Endothelial cell of umbilical vein (primary cell): ENCODE results near the gene ENTPD6. TPM values are rescaled to one million over a fixed set of nuclear protein-coding genes. Genes with fewer than 3 reads are reported as not detected.

Experiments used
- BruUV-seq: library from RNA; stranded (reverse); fragments of 400-500 nt; replicated peaks from 2 replicates; lab custom pipeline; 2021; lab: Mats Ljungman, UMichigan
- CTCF ChIA-PET: fragments of 300-600, 350-600 bp; sonication (Branson Sonifier 250); formaldehyde crosslinking; loops from one replicate; lab custom pipeline; 2021; ENCODE audit warnings: antibody characterized with exemption, inconsistent platforms; lab: Charles Lee
- POLR2A ChIA-PET: fragments of 300-600, 350-600 bp; sonication (Branson Sonifier 250); formaldehyde crosslinking; loops from one replicate; lab custom pipeline; 2021; ENCODE audit warnings: antibody characterized with exemption, inconsistent platforms; lab: Charles Lee
- DNase-seq: peaks from one replicate; pipeline ENCODE4 v3.0.0-alpha.2; 2011; ENCODE audit warnings: low read depth, low spot score
- FAIRE-seq: peaks from 2 replicates; lab custom pipeline; 2011; peaks lifted over from hg19 to GRCh38; lab: Jason Lieb, UNC
- H2AFZ ChIP-seq: 2 replicates; pipeline ENCODE4 v1.6.0; 2012; ENCODE audit warnings: low read depth, low read length, control low read depth, inconsistent platforms
- H3K27ac ChIP-seq: 2 replicates; pipeline ENCODE4 v1.5.1; 2011; ENCODE audit warnings: low read depth, mild to moderate bottlenecking, control low read depth, low read length, moderate library complexity; ENCODE audit not compliant: insufficient read depth
- H3K27me3 ChIP-seq, 2 experiments: 2 replicates each; pipeline versions ENCODE4 v1.6.0 to v1.6.1; 2011; ENCODE audit warnings: low read length in 2 of 2, mixed read lengths in 1 of 2; ENCODE audit not compliant: control insufficient read depth in 2 of 2, insufficient read depth in 2 of 2
- H3K36me3 ChIP-seq, 2 experiments: 2 replicates in 1 of 2; 3 replicates in 1 of 2; pipeline ENCODE4 v1.5.1; 2011; ENCODE audit warnings: low read length in 2 of 2, mild to moderate bottlenecking in 1 of 2, moderate library complexity in 1 of 2; ENCODE audit not compliant: control insufficient read depth in 2 of 2, insufficient read depth in 2 of 2; ENCODE audit errors: extremely low read depth in 1 of 2
- H3K4me1 ChIP-seq: 3 replicates; pipeline ENCODE4 v1.5.1; 2011; ENCODE audit warnings: mild to moderate bottlenecking, low read length; ENCODE audit not compliant: control insufficient read depth, insufficient read depth; ENCODE audit errors: extremely low read depth
- H3K4me2 ChIP-seq: 2 replicates; pipeline ENCODE4 v1.6.1; 2011; ENCODE audit warnings: low read length, control low read depth, mixed read lengths; ENCODE audit not compliant: insufficient read depth
- H3K4me3 ChIP-seq, 3 experiments: fragments of 200-600 bp in 1 of 3; sonication (generic), shearing (Covaris generic) in 1 of 3; replicated peaks in 1 of 3; 2 replicates each; pipeline ENCODE4 v1.5.1; 2011 to 2016; ENCODE audit warnings: control low read depth in 3 of 3, low read length in 3 of 3, mild to moderate bottlenecking in 2 of 3, inconsistent platforms in 1 of 3, low read depth in 1 of 3, moderate library complexity in 1 of 3; ENCODE audit not compliant: insufficient read depth in 1 of 3
- H3K79me2 ChIP-seq: 2 replicates; pipeline ENCODE4 v1.6.0; 2012; ENCODE audit warnings: low read length, inconsistent platforms; ENCODE audit not compliant: control insufficient read depth, insufficient read depth
- H3K9ac ChIP-seq: replicated peaks from 2 replicates; pipeline ENCODE3; 2011; ENCODE audit warnings: low read length, control low read depth; ENCODE audit not compliant: insufficient read depth; ENCODE audit errors: extremely low read depth
- H3K9me1 ChIP-seq: replicated peaks from 3 replicates; pipeline ENCODE4 v1.6.0; 2011; ENCODE audit warnings: mild to moderate bottlenecking, low read length; ENCODE audit not compliant: control insufficient read depth, insufficient read depth; ENCODE audit errors: extremely low read depth
- H3K9me3 ChIP-seq: replicated peaks from 2 replicates; pipeline ENCODE4 v1.5.1; 2012; ENCODE audit warnings: low read length, inconsistent platforms; ENCODE audit not compliant: control insufficient read depth, insufficient read depth
- H4K20me1 ChIP-seq: replicated peaks from 2 replicates; pipeline ENCODE3; 2011; ENCODE audit warnings: mild to moderate bottlenecking, low read length; ENCODE audit not compliant: control insufficient read depth, insufficient read depth; ENCODE audit errors: extremely low read depth
- EZH2 ChIP-seq: IDR thresholded peaks from 2 replicates; pipeline ENCODE4 v1.6.1; 2012; ENCODE audit warnings: borderline replicate concordance, low read depth, mild to moderate bottlenecking, moderate library complexity, low read length, inconsistent platforms; ENCODE audit not compliant: severe bottlenecking
- FOS ChIP-seq: IDR thresholded peaks from 2 replicates; pipeline ENCODE4 v1.6.1; 2011; ENCODE audit warnings: mild to moderate bottlenecking, low read length, moderate library complexity, borderline replicate concordance; ENCODE audit not compliant: insufficient read depth
- GATA2 ChIP-seq: IDR thresholded peaks from 2 replicates; pipeline ENCODE4 v1.7.0; 2011; ENCODE audit warnings: low read depth, mild to moderate bottlenecking, moderate library complexity, mixed read lengths, low read length; ENCODE audit not compliant: insufficient read length, insufficient read depth
- JUN ChIP-seq: IDR thresholded peaks from 2 replicates; pipeline ENCODE4 v1.6.1; 2011; ENCODE audit warnings: borderline replicate concordance, low read depth; ENCODE audit not compliant: insufficient read length, insufficient read depth
- MYC ChIP-seq: IDR thresholded peaks from one replicate; pipeline ENCODE4 v1.6.1; 2011; ENCODE audit warnings: mild to moderate bottlenecking, low read depth, low read length
- POLR2A ChIP-seq: IDR thresholded peaks from 2 replicates; pipeline ENCODE4 v1.6.1; 2012; ENCODE audit warnings: low read depth, mild to moderate bottlenecking, control low read depth, low read length
- POLR2AphosphoS5 ChIP-seq: IDR thresholded peaks from 2 replicates; pipeline ENCODE4 v1.6.1; 2012; ENCODE audit warnings: low read depth, mild to moderate bottlenecking, control low read depth, low read length, moderate library complexity; ENCODE audit not compliant: insufficient read depth
- dilution Hi-C: fragments of 300-500 bp; cut with MboI; formaldehyde crosslinking; loops from one replicate; pipeline ENCODE4 v1.15.0; 2019; ENCODE audit warnings: low sequenced_read_pairs; ENCODE audit not compliant: extremely low pct_ligation_motif_present
- intact Hi-C: fragments of 100-400 bp; cut with micrococcal nuclease; formaldehyde crosslinking; loops from one replicate; pipeline ENCODE4 v1.10.0; 2022
- polyA plus RNA-seq, 4 experiments: library from polyadenylated mRNA; depleted of rRNA in 3 of 4; stranded (reverse) in 3 of 4; unstranded in 1 of 4; fragments of >200 nt; gene quantifications; 2 replicates each; pipeline versions ENCODE4 v1.2.1 to v1.2.3, GENCODE V29; 2011 to 2012; ENCODE audit warnings: missing spikeins in 1 of 4
- total RNA-seq: library from RNA; stranded (reverse); gene quantifications from 2 replicates; pipeline ENCODE4 v1.2.3, GENCODE V29; 2021
- TF ChIP-seq, protein P1 (sequence below): IDR thresholded peaks from 2 replicates; pipeline ENCODE4 v1.6.1; 2011; ENCODE audit not compliant: insufficient read depth, insufficient read length
- TF ChIP-seq, protein P2 (sequence below), 2 donors: IDR thresholded peaks; 1 replicate in 1 of 2; 2 replicates in 1 of 2; pipeline ENCODE4 v1.5.1; 2011; ENCODE audit warnings: low read length in 2 of 2, mild to moderate bottlenecking in 2 of 2, moderate library complexity in 2 of 2, control low read depth in 1 of 2, inconsistent platforms in 1 of 2, low read depth in 1 of 2; ENCODE audit not compliant: insufficient read depth in 1 of 2; ENCODE audit errors: extremely low read depth in 1 of 2

ENTPD6 gene
- total and polyA plus RNA-seq, 2 donors (not counting 3 experiments of a cell fraction or from before 2014, with no cell fraction given): 51.2 to 86.3 TPM

DNA sequence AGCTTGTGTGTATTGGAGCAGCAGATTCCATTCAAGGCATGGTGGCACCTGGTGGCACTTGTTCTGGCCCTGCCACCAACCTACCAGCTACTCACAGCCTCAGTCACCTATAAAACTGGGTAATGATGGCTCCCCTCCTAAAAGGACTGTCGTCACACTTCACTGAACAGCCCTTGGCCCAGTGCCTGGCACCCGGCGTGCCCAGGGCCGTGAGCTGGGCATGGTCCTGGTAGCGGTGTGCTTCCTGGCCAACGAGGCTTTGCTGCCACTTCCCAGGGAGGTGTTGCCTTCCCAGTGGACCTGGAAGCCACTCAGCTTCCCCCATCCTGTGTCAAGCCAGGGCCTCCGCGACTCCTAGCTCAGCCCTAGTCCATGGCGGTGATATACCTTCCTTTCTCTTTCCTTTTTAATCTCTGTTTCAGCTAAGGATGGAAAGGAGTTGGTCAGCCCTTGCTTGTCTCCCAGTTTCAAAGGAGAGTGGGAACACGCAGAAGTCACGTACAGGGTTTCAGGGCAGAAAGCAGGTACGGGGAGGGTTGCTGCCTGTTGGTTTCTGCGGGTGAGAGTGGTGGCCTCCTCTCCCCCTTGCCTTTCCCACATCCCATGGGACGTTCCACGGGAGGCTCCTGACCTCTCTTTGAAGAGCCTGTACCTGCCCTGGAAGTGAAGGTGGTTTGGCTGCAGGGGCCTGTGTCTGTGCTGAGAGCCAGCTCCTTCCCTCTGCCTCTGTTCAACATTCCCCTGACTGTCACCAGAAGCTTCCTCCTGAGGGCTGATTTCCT, 25.5 kb downstream of the ENTPD6 start:
- POLR2A ChIA-PET: interaction anchor here (0.6 kb wide), 1 partner anchor 33 kb away, joined by 3 read pairs; no protein-coding TSS in a partner anchor
- no peak overlapping the region for H2AFZ ChIP-seq

More for the DNA sequence above, 25.5 kb downstream of the ENTPD6 start:
- BruUV-seq: no TSS peak
- no peaks in the 10 kb centered on the region for H3K9me1 ChIP-seq
- no peak overlapping the region for H3K4me2 ChIP-seq
- no peak overlapping the region for H3K9ac ChIP-seq
- no peaks in the 10 kb centered on the region for H4K20me1 ChIP-seq
- CTCF ChIA-PET: interaction anchor here (0.6 to 9.7 kb wide), 3 partner anchors 9 to 178 kb away, joined by 3 to 93 read pairs (median 3); partner anchors contain the start of gene PYGB
- DNase-seq: no peak
- H3K27ac ChIP-seq: no peak overlapping the region
- FAIRE-seq: no peak
- H3K79me2 ChIP-seq: no peaks in the 10 kb centered on the region
- H3K27me3 ChIP-seq: no peaks in the 10 kb centered on the region
- H3K4me1 ChIP-seq: peaks cover 10% of the 10 kb centered on the region
- peaks cover 0 to 3% of the 10 kb centered on the region in 2 experiments for H3K36me3 ChIP-seq
- intact Hi-C loops: no loop called here
- no peak for TF ChIP-seq EZH2
- TF ChIP-seq MYC: no peak
- TF ChIP-seq, protein P1, sequence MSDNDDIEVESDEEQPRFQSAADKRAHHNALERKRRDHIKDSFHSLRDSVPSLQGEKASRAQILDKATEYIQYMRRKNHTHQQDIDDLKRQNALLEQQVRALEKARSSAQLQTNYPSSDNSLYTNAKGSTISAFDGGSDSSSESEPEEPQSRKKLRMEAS: no peak
- no peak for TF ChIP-seq POLR2A
- TF ChIP-seq FOS: no peak
- no peak for TF ChIP-seq GATA2
- TF ChIP-seq, protein P2, sequence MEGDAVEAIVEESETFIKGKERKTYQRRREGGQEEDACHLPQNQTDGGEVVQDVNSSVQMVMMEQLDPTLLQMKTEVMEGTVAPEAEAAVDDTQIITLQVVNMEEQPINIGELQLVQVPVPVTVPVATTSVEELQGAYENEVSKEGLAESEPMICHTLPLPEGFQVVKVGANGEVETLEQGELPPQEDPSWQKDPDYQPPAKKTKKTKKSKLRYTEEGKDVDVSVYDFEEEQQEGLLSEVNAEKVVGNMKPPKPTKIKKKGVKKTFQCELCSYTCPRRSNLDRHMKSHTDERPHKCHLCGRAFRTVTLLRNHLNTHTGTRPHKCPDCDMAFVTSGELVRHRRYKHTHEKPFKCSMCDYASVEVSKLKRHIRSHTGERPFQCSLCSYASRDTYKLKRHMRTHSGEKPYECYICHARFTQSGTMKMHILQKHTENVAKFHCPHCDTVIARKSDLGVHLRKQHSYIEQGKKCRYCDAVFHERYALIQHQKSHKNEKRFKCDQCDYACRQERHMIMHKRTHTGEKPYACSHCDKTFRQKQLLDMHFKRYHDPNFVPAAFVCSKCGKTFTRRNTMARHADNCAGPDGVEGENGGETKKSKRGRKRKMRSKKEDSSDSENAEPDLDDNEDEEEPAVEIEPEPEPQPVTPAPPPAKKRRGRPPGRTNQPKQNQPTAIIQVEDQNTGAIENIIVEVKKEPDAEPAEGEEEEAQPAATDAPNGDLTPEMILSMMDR (IDR thresholded peaks at IDR 0.05; ENCODE audit: extremely low read depth in 1 of 2, insufficient read depth in 1 of 2, low read depth in 1 of 2, low read length in 2 of 2): no peak
- TF ChIP-seq JUN: no peak
- TF ChIP-seq POLR2AphosphoS5: no peak
- dilution Hi-C loops: no loop called here
- H3K4me3 ChIP-seq: no peak overlapping the region
- H3K9me3 ChIP-seq: no peaks in the 10 kb centered on the region
